Activated CD8-positive, alpha-beta memory T cell treated with anti-CD3 and anti-CD28 coated beads for 1 hour (primary cell): Measurements from ENCODE around the gene EHBP1.
"Not testable (repeated sequence)": the region's sequence is repeated elsewhere in the genome, so short reads cannot be mapped to it uniquely, and the experiment has no call there.

Experiments
- DNase-seq, 2 donors: peaks; one replicate each; pipeline ENCODE4 v3.0.0-alpha.2; 2020; ENCODE audit warnings: low read depth in 1 of 2; ENCODE audit errors: extremely low read depth in 1 of 2

The EHBP1 gene

DNA sequence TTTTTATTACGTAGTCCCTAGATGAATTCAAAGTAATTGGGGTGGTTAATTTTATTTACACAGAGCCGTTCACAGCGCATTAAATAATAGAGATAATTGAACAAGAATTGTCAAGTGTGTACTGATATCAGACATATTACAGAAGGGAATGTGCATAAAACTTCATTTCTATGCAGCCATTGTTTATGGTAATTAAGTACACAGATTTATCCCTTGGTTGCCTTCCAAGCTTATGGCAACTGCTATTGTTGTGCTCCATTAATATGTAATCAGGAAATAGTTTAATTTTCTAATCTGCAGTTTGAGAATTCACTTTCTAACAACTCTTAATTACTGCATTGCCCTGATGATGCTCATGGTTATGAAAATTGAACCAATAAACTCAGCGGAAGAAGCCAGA, 297.8 kb downstream of the EHBP1 start:
- no peak for DNase-seq

- no peak for DNase-seq
Measured at GRCh38 chr2:63007813-63008458, 302.4 kb downstream of the EHBP1 start.

- no peak for DNase-seq
Measured at GRCh38 chr2:63008838-63009237, 303.3 kb downstream of the EHBP1 start.

DNA sequence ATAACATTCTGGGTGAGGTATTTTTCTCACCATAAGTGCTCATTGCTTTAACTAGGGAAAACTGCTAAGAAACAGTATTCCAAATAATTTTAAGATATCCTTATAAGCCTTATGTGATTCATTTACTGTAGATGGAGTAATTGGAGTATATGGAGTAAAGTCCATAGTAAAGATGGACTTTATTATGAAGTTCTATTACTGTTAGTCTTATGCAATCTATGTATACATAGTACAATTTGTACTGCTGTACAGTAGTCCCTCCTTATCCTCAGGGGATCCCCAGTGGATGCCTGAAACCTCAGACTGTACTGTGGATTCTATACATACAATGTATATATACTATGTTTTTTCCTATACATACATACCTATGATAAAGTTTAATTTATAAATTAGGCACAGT, 304.0 kb downstream of the EHBP1 start:
- no peak for DNase-seq

GRCh38 chr2:63012541-63012940, 307.0 kb downstream of the EHBP1 start:
- no peak for DNase-seq

DNA sequence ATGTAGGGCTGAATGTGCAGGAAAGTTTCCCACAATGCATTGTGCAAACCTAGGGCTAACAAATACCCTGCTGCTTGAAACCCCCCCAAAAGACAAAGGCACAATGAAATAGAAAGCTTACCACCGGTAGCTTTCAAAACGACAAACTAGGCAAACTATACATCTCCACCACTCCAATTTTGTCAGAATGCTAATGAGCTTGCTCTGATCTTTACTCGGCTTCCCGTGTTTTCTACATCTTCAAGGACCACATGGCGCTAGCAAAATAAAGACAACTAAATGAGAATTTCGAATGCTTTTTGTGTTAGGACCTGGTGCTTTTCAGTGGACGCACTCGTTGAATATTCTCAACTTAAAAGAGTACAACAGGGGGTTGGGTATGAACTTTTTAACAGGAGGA, 307.9 kb downstream of the EHBP1 start:
- no peak for DNase-seq

GRCh38 chr2:63015389-63015788, 309.9 kb downstream of the EHBP1 start:
- DNase-seq: no peak

- DNase-seq: no peak
Measured at GRCh38 chr2:63018439-63018838, 312.9 kb downstream of the EHBP1 start.

GRCh38 chr2:63019686-63020085, 314.2 kb downstream of the EHBP1 start:
- DNase-seq: not testable (repeated sequence)

DNA sequence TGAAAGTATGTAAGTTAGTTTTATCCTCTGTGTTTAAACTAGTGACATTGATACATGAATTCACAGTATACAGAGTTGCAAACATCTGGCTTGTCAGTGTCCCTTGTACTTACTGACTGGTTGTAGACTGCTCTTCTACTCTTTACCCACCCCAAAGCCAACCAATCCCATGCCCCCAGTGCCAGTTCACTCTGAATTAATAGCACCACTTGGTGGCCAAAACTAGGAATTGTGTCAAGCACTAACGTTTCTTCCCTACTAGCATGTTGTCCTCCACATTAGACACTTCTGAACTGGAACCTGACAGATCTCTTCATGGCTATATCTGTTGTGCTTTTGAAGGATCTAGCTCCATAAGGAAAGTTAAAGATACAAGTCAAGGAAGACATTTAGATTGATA, 317.9 kb downstream of the EHBP1 start:
- DNase-seq: no peak

DNA sequence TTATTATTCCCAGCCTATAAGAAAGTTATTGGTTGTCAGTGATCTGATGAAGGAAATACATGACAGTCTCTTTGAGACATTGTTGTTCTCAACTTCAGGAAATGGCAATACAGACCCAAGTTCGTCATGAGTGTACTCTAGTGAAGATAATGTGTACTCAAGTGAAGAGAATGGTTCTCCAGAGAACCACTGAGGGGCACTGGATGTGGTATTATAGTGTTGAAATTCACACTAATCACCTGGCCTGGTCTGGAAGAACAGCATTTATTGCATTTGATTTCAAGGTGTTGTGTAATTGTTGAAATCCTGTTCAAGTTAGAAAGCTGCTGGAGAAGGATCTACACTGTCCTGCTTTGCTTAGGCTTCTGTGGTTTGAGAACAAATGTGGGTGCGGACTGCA, 321.7 kb downstream of the EHBP1 start:
- DNase-seq: no peak

DNA sequence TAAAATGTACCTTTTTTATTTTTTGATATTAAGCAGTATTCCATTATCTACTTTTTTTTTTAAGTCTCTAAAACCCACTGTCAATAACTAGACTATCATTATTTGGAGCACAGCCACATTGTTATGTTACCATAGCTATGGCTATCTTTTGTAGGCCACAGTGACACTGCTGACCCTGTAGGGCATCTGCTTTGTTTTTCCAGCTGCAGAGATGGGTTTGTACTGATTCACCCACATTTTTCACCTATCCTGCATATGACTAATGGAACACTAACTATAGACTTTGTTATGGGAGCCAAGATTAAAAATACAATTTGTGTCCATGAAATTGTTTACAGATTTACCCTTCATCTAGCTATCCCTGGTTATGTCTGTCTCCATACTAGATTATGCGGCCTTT, 323.5 kb downstream of the EHBP1 start:
- no peak for DNase-seq

GRCh38 chr2:63034526-63034925, 329.0 kb downstream of the EHBP1 start:
- no peak for DNase-seq

GRCh38 chr2:63035169-63035568, 329.7 kb downstream of the EHBP1 start:
- DNase-seq: no peak

DNA sequence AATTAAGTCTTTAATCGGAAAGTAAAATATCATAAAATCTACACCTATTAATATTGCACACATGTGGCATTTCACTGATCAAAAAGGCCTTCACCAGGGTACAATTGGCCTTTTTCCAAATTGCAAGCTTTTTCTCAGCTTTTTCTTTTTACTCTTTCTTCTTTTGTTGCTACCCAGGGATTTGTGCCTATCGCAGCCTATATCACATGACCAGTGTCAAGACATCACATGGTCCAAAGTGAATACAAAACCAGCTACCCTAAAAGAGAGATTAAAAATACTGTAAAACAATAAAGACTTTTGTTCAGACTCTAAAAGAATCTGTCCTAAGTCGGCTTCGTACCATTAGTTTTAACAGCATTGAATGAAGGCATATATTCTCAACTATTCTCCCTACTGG, 330.1 kb downstream of the EHBP1 start:
- no peak for DNase-seq

GRCh38 chr2:63038034-63038433, 332.5 kb downstream of the EHBP1 start:
- DNase-seq: no peak

GRCh38 chr2:63040586-63040985, 335.1 kb downstream of the EHBP1 start:
- no peak for DNase-seq

- DNase-seq: no peak
Measured at GRCh38 chr2:63041592-63041991, 336.1 kb downstream of the EHBP1 start.

DNA sequence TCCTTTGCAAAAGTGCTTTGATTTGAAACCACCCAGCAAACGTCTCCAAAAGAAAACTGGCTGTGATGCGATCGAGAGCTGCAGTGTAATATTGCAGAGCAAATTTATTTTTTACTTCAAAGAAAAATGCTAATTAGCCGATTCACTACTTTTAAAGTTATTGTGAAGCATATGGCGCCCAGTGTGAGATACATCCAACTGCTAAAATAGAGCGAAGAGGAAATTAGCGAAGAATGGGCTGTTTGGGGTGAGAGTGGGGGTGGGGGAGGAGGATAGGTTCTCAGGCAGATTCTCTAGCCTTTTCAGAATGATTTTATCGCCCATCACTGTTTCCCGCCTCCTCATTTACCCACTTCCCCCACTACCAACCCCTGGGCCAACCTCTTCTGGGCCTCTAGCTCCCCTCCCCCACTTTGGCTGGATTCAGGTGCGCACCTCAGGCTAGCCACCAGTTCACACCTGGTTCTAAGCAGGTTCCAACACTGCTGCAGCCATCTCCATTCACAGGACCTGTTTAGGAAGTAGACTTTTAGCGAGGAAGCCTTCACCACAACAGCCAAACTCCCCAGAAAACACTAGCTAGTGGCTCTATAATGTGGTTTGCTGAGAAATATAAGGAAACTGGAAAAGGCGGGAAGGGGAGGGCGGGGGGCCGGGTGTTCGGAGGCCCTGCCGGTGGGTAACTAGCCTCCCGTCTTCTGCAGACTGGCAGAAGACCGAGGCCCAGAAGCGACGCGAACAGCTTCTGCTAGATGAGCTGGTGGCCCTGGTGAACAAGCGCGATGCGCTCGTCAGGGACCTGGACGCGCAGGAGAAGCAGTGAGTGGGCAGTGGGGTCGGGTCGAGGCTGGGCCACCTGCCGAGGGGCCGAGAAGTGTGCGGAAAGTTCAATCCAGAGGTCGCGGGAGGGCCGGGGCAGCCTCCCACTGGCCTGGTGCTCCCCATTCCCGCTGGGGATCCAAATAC, 339.1 kb downstream of the EHBP1 start:
- no peak for DNase-seq

- DNase-seq: no peak
Measured at GRCh38 chr2:63046552-63046951, 341.0 kb downstream of the EHBP1 start.

- DNase-seq: no peak
Measured at GRCh38 chr2:63046961-63047320, 341.4 kb downstream of the EHBP1 start.
